HG02870 (cell line): Measurements from ENCODE around the gene UCKL1.

ENCODE experiments used
- ATAC-seq: cut with Tn5 transposase; IDR thresholded peaks from one replicate; pipeline ENCODE4 v1.9.1; 2021; ENCODE audit warnings: mild to moderate bottlenecking, moderate library complexity; ENCODE audit not compliant: unreplicated experiment

Gene UCKL1

GRCh38 chr20:63894358-63895201 lies 61.6 kb downstream of the UCKL1 start, which contains the start of gene DNAJC5:
Gene DNAJC5 (plus strand): TSS chr20:63895126. CDS start chr20:63928346, 33,220 bp downstream.
- peak; percentile 71 for ATAC-seq

- no peak for ATAC-seq
Observed at GRCh38 chr20:63893999-63894357, 62.2 kb downstream of the UCKL1 start.

- ATAC-seq: no peak
Observed at GRCh38 chr20:63892402-63892801, 63.8 kb downstream of the UCKL1 start.

GRCh38 chr20:63891061-63892002 lies 64.9 kb downstream of the UCKL1 start:
- ATAC-seq: no peak

GRCh38 chr20:63890616-63891015 lies 65.6 kb downstream of the UCKL1 start:
- no peak for ATAC-seq

- no peak for ATAC-seq
Observed at GRCh38 chr20:63890201-63890576, 66.0 kb downstream of the UCKL1 start.
